H1 (cell line): ENCODE measurements around the gene DEXI. TPM values are rescaled to one million over a fixed set of nuclear protein-coding genes. Genes with fewer than 3 reads are reported as not detected.

Experiments
- CTCF ChIA-PET: fragments of 300-600 bp; sonication (Branson Sonifier 250); formaldehyde crosslinking; loops from one replicate; lab custom pipeline; 2021; ENCODE audit not compliant: partially characterized antibody; lab: Charles Lee
- POLR2A ChIA-PET: fragments of 300-600 bp; sonication (Branson Sonifier 250); formaldehyde crosslinking; loops from one replicate; lab custom pipeline; 2021; ENCODE audit warnings: inconsistent platforms; ENCODE audit not compliant: partially characterized antibody; lab: Charles Lee
- DNase-seq, 2 experiments: peaks; one replicate each; pipeline versions ENCODE4 v3.0.0 to v3.0.0-alpha.2; 2010 to 2022; ENCODE audit warnings: low spot score in 2 of 2, low read depth in 1 of 2, mixed read lengths in 1 of 2
- FAIRE-seq: peaks from 2 replicates; lab custom pipeline; 2011; peaks lifted over from hg19 to GRCh38; lab: Jason Lieb, UNC
- H2AFZ ChIP-seq: 2 replicates; pipeline ENCODE4 v1.8.1; 2012; ENCODE audit warnings: low read length, inconsistent platforms
- H2AK5ac ChIP-seq: 2 replicates; pipeline ENCODE4 v1.6.1; 2013; ENCODE audit warnings: low read depth, low read length
- H2BK120ac ChIP-seq: replicated peaks from 2 replicates; pipeline ENCODE3; 2013; ENCODE audit warnings: low read depth, low read length, inconsistent platforms
- H2BK12ac ChIP-seq: 2 replicates; pipeline ENCODE4 v1.6.1; 2013; ENCODE audit warnings: low read depth, low read length
- H2BK15ac ChIP-seq: 2 replicates; pipeline ENCODE4 v1.6.1; 2013; ENCODE audit warnings: low read length
- H2BK20ac ChIP-seq: 2 replicates; pipeline ENCODE4 v1.6.1; 2013; ENCODE audit warnings: low read length
- H2BK5ac ChIP-seq: 2 replicates; pipeline ENCODE4 v1.6.1; 2013; ENCODE audit warnings: low read depth, low read length
- H3K14ac ChIP-seq: 2 replicates; pipeline ENCODE4 v1.6.1; 2013; ENCODE audit warnings: inconsistent platforms; ENCODE audit not compliant: insufficient read length
- H3K18ac ChIP-seq: 2 replicates; pipeline ENCODE4 v1.6.1; 2013; ENCODE audit warnings: low read length; ENCODE audit errors: extremely low read depth
- H3K23ac ChIP-seq: 2 replicates; pipeline ENCODE4 v1.6.1; 2013; ENCODE audit warnings: inconsistent platforms; ENCODE audit not compliant: insufficient read length
- H3K23me2 ChIP-seq: 2 replicates; pipeline ENCODE4 v1.6.1; 2013; ENCODE audit warnings: low read depth, low read length
- H3K27ac ChIP-seq: 2 replicates; pipeline ENCODE4 v1.6.1; 2011; ENCODE audit warnings: low read depth, low read length, inconsistent platforms
- H3K27me3 ChIP-seq, 4 experiments: replicated peaks in 1 of 4; 1 replicate in 1 of 4; 2 replicates in 3 of 4; pipeline versions ENCODE4 v1.6.1 to v1.8.1; 2011 to 2013; ENCODE audit warnings: low read length in 3 of 4, mild to moderate bottlenecking in 3 of 4, inconsistent platforms in 2 of 4, mixed read lengths in 2 of 4, moderate library complexity in 1 of 4; ENCODE audit not compliant: control insufficient read depth in 3 of 4, insufficient read depth in 3 of 4; ENCODE audit errors: extremely low read depth in 1 of 4
- H3K36me3 ChIP-seq, 4 experiments: 2 replicates each; pipeline versions ENCODE4 v1.6.1 to v1.8.1; 2011 to 2013; ENCODE audit warnings: mild to moderate bottlenecking in 4 of 4, low read length in 3 of 4, moderate library complexity in 2 of 4, control low read depth in 1 of 4, inconsistent platforms in 1 of 4; ENCODE audit not compliant: insufficient read depth in 4 of 4, control insufficient read depth in 2 of 4
- H3K4ac ChIP-seq: replicated peaks from 2 replicates; pipeline ENCODE3; 2013; ENCODE audit warnings: low read length, low read depth, mixed read lengths, inconsistent platforms; ENCODE audit not compliant: insufficient read length
- H3K4me1 ChIP-seq, 4 experiments: replicated peaks in 1 of 4; 1 replicate in 1 of 4; 2 replicates in 3 of 4; pipeline versions ENCODE4 v1.6.1 to v1.8.1; 2011 to 2013; ENCODE audit warnings: low read length in 3 of 4, inconsistent platforms in 2 of 4, mixed read lengths in 1 of 4; ENCODE audit not compliant: insufficient read depth in 4 of 4, control insufficient read depth in 3 of 4
- H3K4me2 ChIP-seq, 2 experiments: 2 replicates each; pipeline versions ENCODE4 v1.6.1 to v1.8.1; 2011 to 2013; ENCODE audit warnings: low read depth in 2 of 2, low read length in 2 of 2, control low read depth in 1 of 2, inconsistent platforms in 1 of 2, mild to moderate bottlenecking in 1 of 2; ENCODE audit not compliant: insufficient read depth in 1 of 2
- H3K4me3 ChIP-seq, 4 experiments: fragments of 200-600, 300-600 bp in 1 of 4; sonication (generic), shearing (Covaris generic), sonication (Bioruptor Twin) in 1 of 4; 2 replicates each; pipeline versions ENCODE4 v1.5.1 to v1.8.1; 2011 to 2016; ENCODE audit warnings: low read length in 4 of 4, low read depth in 3 of 4, control low read depth in 2 of 4, inconsistent platforms in 2 of 4, mild to moderate bottlenecking in 2 of 4, mixed read lengths in 1 of 4, moderate library complexity in 1 of 4; ENCODE audit not compliant: insufficient read depth in 2 of 4; ENCODE audit errors: extremely low read depth in 1 of 4
- H3K56ac ChIP-seq: replicated peaks from 2 replicates; pipeline ENCODE3; 2013; ENCODE audit warnings: low read depth, mild to moderate bottlenecking, mixed read lengths, low read length, inconsistent platforms; ENCODE audit not compliant: insufficient read length
- H3K79me1 ChIP-seq: 2 replicates; pipeline ENCODE4 v1.6.1; 2013; ENCODE audit warnings: low read depth, low read length, control low read depth
- H3K79me2 ChIP-seq, 2 experiments: 2 replicates each; pipeline versions ENCODE4 v1.6.1 to v1.8.1; 2012 to 2013; ENCODE audit warnings: low read length in 2 of 2, mild to moderate bottlenecking in 2 of 2, inconsistent platforms in 1 of 2; ENCODE audit not compliant: insufficient read depth in 2 of 2, control insufficient read depth in 1 of 2
- H3K9ac ChIP-seq, 4 experiments: replicated peaks in 1 of 4; 1 replicate in 1 of 4; 2 replicates in 3 of 4; pipeline versions ENCODE4 v1.6.1 to v1.8.1; 2011 to 2013; ENCODE audit warnings: low read depth in 3 of 4, low read length in 3 of 4, control low read depth in 2 of 4, mild to moderate bottlenecking in 2 of 4, moderate library complexity in 2 of 4, inconsistent platforms in 1 of 4; ENCODE audit errors: extremely low read depth in 1 of 4
- H3K9me3 ChIP-seq, 2 experiments: 2 replicates each; pipeline versions ENCODE4 v1.6.1 to v1.8.1; 2012 to 2013; ENCODE audit warnings: mild to moderate bottlenecking in 2 of 2, moderate library complexity in 2 of 2, control low read depth in 1 of 2, inconsistent platforms in 1 of 2, low read depth in 1 of 2, low read length in 1 of 2, mixed read lengths in 1 of 2; ENCODE audit not compliant: insufficient read depth in 2 of 2
- H4K20me1 ChIP-seq, 2 experiments: replicated peaks in 1 of 2; 2 replicates each; pipeline versions ENCODE3 to v1.8.1; 2011 to 2013; ENCODE audit warnings: inconsistent platforms in 2 of 2, low read length in 2 of 2, mild to moderate bottlenecking in 1 of 2; ENCODE audit not compliant: insufficient read depth in 2 of 2, control insufficient read depth in 1 of 2
- H4K5ac ChIP-seq: 2 replicates; pipeline ENCODE4 v1.6.1; 2013; ENCODE audit warnings: low read length, low read depth, mixed read lengths, inconsistent platforms; ENCODE audit not compliant: insufficient read length
- H4K8ac ChIP-seq: 2 replicates; pipeline ENCODE4 v1.8.0; 2013; ENCODE audit warnings: mild to moderate bottlenecking, moderate library complexity, low read length, inconsistent platforms; ENCODE audit not compliant: insufficient read depth; ENCODE audit errors: extremely low read depth
- H4K91ac ChIP-seq: replicated peaks from 2 replicates; pipeline ENCODE3; 2013; ENCODE audit warnings: low read length, mixed read lengths, inconsistent platforms; ENCODE audit not compliant: insufficient read length
- ASH2L ChIP-seq: fragments of 200-600, 300-600 bp; sonication (generic); IDR thresholded peaks from one replicate; pipeline ENCODE4 v1.7.1; 2017; ENCODE audit warnings: low read length
- CEBPB ChIP-seq: IDR thresholded peaks from 2 replicates; pipeline ENCODE4 v1.6.1; 2012; ENCODE audit warnings: low read depth, low read length
- CHD1 ChIP-seq: IDR thresholded peaks from 2 replicates; pipeline ENCODE4 v1.6.1; 2012; ENCODE audit warnings: low read depth, low read length, improper control_type of control experiment
- EZH2 ChIP-seq: fragments of 200-600 bp; sonication (generic); IDR thresholded peaks from 2 replicates; pipeline ENCODE4 v1.7.1; 2012; ENCODE audit warnings: low read depth, mild to moderate bottlenecking, moderate library complexity, low read length, inconsistent platforms; ENCODE audit not compliant: severe bottlenecking
- POU5F1 ChIP-seq: IDR thresholded peaks from 2 replicates; pipeline ENCODE4 v1.6.1; 2011; ENCODE audit warnings: low read depth, mild to moderate bottlenecking, low read length, moderate library complexity
- RBBP5 ChIP-seq: IDR thresholded peaks from 2 replicates; pipeline ENCODE4 v1.7.1; 2012; ENCODE audit warnings: low read depth, mild to moderate bottlenecking, inconsistent platforms, low read length, moderate library complexity, borderline replicate concordance
- RFX5 ChIP-seq: IDR thresholded peaks from 2 replicates; pipeline ENCODE4 v1.6.1; 2011; ENCODE audit warnings: low read depth, low read length, improper control_type of control experiment, borderline replicate concordance
- RXRA ChIP-seq: IDR thresholded peaks from 2 replicates; pipeline ENCODE4 v1.6.1; 2011; ENCODE audit warnings: low read depth, mild to moderate bottlenecking, low read length, moderate library complexity; ENCODE audit not compliant: insufficient read depth
- TEAD4 ChIP-seq: IDR thresholded peaks from 2 replicates; pipeline ENCODE4 v1.6.1; 2012; ENCODE audit warnings: low read depth, low read length, inconsistent platforms, mixed read lengths
- ZNF274 ChIP-seq: IDR thresholded peaks from 2 replicates; pipeline ENCODE4 v1.7.0; 2012; ENCODE audit warnings: low read length, borderline replicate concordance; ENCODE audit errors: extremely low read depth
- WGBS, 2 experiments: shearing (Covaris generic) in 1 of 2; methylation state at CpG; one replicate each; pipeline versions ENCODE4 v1.1.6 to v1.1.7; 2013 to 2015; ENCODE audit warnings: low lambda C conversion rate in 2 of 2, mixed read lengths in 2 of 2, inconsistent platforms in 1 of 2, low coverage in 1 of 2, missing lambda C conversion rate in 1 of 2; ENCODE audit not compliant: insufficient replicate concordance in 2 of 2, insufficient coverage in 1 of 2, insufficient read length in 1 of 2; ENCODE audit errors: extremely low coverage in 1 of 2, missing lambda C conversion rate in 1 of 2; 5-methylcytosine and 5-hydroxymethylcytosine counted together
- polyA plus RNA-seq, 7 experiments: library from polyadenylated mRNA; depleted of rRNA in 3 of 7; stranded (reverse) in 5 of 7; unstranded in 2 of 7; fragments of >200 nt in 5 of 7; fragments of 200-250 nt in 2 of 7; gene quantifications; 1 replicate in 5 of 7; 2 replicates in 1 of 7; 4 replicates in 1 of 7; pipeline versions ENCODE4 v1.2.1 to v1.2.3, GENCODE V29; 2011 to 2013; ENCODE audit warnings: missing spikeins in 2 of 7, mixed read lengths in 2 of 7
- total RNA-seq: library from RNA; stranded (reverse); fragmentation: NEBNext Ultra II Directional; extraction: Animal tissue kit (Norgen Biotek cat#: 25700); gene quantifications from 2 replicates; pipeline ENCODE4 v1.2.1, GENCODE V29; 2021
- TF ChIP-seq, protein P1 (sequence below), 3 experiments: IDR thresholded peaks; 1 replicate in 2 of 3; 2 replicates in 1 of 3; pipeline versions ENCODE4 v1.5.1 to v1.6.1; 2011; ENCODE audit warnings: low read length in 3 of 3, mild to moderate bottlenecking in 3 of 3, inconsistent platforms in 2 of 3, low read depth in 1 of 3, moderate library complexity in 1 of 3; ENCODE audit not compliant: insufficient read depth in 1 of 3; ENCODE audit errors: control extremely low read depth in 1 of 3

The DEXI gene
- total and polyA plus RNA-seq, 2 of the 8 experiments (the other 6 are each of a cell fraction or from before 2014, with no cell fraction given) = 39.5 to 47.3 TPM

DNA sequence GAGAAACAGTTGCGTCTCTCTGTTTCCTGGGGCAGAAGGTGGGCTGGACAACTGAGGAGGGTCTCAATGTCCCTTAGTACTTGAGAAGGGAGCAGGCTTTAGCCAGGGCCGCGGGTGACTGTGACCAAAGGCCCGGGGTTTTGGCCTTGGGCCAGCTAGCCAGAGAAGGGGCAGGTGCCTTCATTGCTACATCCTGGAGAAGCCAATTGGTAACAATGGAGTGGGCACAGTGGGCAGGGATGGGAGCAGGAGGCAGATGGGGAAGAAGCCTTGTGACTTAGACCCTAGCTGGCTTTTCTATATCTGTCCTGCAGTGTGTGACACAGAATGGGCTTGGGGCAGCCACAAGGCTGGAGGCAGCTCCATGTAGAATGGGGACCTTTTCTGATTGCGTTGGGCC lies 48.1 kb upstream of the DEXI start:
- CTCF ChIA-PET = interaction anchor here (1.2 to 1.9 kb wide), 6 partner anchors 8 to 366 kb away, joined by 3 to 8 read pairs (median 4); no protein-coding TSS in a partner anchor
- TF ChIP-seq, protein P1, sequence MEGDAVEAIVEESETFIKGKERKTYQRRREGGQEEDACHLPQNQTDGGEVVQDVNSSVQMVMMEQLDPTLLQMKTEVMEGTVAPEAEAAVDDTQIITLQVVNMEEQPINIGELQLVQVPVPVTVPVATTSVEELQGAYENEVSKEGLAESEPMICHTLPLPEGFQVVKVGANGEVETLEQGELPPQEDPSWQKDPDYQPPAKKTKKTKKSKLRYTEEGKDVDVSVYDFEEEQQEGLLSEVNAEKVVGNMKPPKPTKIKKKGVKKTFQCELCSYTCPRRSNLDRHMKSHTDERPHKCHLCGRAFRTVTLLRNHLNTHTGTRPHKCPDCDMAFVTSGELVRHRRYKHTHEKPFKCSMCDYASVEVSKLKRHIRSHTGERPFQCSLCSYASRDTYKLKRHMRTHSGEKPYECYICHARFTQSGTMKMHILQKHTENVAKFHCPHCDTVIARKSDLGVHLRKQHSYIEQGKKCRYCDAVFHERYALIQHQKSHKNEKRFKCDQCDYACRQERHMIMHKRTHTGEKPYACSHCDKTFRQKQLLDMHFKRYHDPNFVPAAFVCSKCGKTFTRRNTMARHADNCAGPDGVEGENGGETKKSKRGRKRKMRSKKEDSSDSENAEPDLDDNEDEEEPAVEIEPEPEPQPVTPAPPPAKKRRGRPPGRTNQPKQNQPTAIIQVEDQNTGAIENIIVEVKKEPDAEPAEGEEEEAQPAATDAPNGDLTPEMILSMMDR (IDR thresholded peaks at IDR 0.05; ENCODE audit: control extremely low read depth in 1 of 3, insufficient read depth in 1 of 3, low read depth in 1 of 3, low read length in 3 of 3) = no peak
- TF ChIP-seq POU5F1 (no peak), EZH2 (no peak), CEBPB (no peak), CHD1 (no peak), RFX5 (no peak), RBBP5 (no peak), ZNF274 (no peak), TEAD4 (no peak), RXRA (no peak), ASH2L (no peak)
- POLR2A ChIA-PET = no interaction called here
- no peaks in the 10 kb centered on the region for H3K79me1 ChIP-seq
- no peaks in the 10 kb centered on the region; a peak in 1 of 8 replicates for H3K36me3 ChIP-seq
- H3K4me2 ChIP-seq = no peak overlapping the region
- WGBS, 2 experiments = 88% methylated on average over 5 of the region's 5 CpGs; no CpG with 5 or more reads in 1 of the 2 experiments
- H3K9ac ChIP-seq = no peak overlapping the region
- H3K4ac ChIP-seq = no peak overlapping the region
- peaks cover 4 to 11% of the 10 kb centered on the region in 2 experiments for H4K20me1 ChIP-seq
- no peaks in the 10 kb centered on the region for H3K79me2 ChIP-seq
- H2BK20ac ChIP-seq = no peak overlapping the region
- H3K27me3 ChIP-seq = no peaks in the 10 kb centered on the region
- no peak overlapping the region for H2AK5ac ChIP-seq
- H3K27ac ChIP-seq = no peak overlapping the region
- H2BK15ac ChIP-seq = no peak overlapping the region
- FAIRE-seq (no peak), DNase-seq (no peak)
- H3K23me2 ChIP-seq = no peaks in the 10 kb centered on the region
- H3K18ac ChIP-seq = no peak overlapping the region
- H3K56ac ChIP-seq = no peak overlapping the region
- no peak overlapping the region for H3K23ac ChIP-seq
- H2BK5ac ChIP-seq = no peak overlapping the region; the same call in 1 of the 2 replicates
- no peak overlapping the region for H4K5ac ChIP-seq
- no peak overlapping the region for H4K91ac ChIP-seq
- no peak overlapping the region for H2BK12ac ChIP-seq
- no peak overlapping the region for H4K8ac ChIP-seq
- no peak overlapping the region for H2AFZ ChIP-seq
- H3K4me3 ChIP-seq = no peak overlapping the region
- H3K14ac ChIP-seq = no peak overlapping the region
- H3K9me3 ChIP-seq = no peaks in the 10 kb centered on the region
- no peak overlapping the region for H2BK120ac ChIP-seq
- H3K4me1 ChIP-seq = no peaks in the 10 kb centered on the region
